Body of pancreas (tissue), 4 donors: ENCODE data around the gene TCF7L1.

ENCODE experiments used
- POLR2A ChIP-seq, 3 donors: fragments of 450-650 bp; IDR thresholded peaks; one replicate each; pipeline ENCODE4 v1.6.1; 2016; ENCODE audit warnings: antibody characterized with exemption in 3 of 3, mild to moderate bottlenecking in 2 of 3
- TF ChIP-seq, protein P1 (sequence below), 7 experiments: fragments of 450-650 bp in 4 of 7; fragments of 200-600 bp in 3 of 7; sonication (generic) in 3 of 7; IDR thresholded peaks; one replicate each; pipeline ENCODE4 v1.5.1; 2016 to 2019; ENCODE audit warnings: antibody characterized with exemption in 7 of 7

DNA sequence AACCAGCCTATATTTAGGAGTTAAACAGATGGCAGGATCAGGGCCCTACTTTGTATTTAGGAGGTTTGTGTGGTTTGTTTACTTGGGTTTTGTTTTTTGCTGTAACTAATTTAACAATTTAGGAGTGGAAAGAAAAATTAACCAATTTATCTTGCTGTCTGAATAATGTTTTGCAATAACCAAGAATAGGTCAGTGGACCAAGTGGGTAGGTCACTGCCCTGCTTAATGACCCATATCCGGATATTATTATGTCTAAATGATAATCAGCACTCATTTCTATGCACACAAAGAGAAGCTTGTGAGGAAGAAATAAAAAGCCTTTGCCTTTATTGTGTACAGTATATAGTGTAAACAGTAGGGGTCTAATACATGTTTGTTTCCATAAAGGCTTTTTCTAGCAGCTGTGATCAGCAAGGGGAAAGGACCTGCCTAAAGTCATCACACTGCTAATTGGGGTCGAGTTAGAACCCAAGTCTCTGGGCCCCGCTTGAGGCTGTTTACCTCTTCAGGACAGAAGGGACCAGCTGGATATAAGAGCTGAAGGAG, 118.0 kb downstream of the TCF7L1 start:
- TF ChIP-seq, protein P1, sequence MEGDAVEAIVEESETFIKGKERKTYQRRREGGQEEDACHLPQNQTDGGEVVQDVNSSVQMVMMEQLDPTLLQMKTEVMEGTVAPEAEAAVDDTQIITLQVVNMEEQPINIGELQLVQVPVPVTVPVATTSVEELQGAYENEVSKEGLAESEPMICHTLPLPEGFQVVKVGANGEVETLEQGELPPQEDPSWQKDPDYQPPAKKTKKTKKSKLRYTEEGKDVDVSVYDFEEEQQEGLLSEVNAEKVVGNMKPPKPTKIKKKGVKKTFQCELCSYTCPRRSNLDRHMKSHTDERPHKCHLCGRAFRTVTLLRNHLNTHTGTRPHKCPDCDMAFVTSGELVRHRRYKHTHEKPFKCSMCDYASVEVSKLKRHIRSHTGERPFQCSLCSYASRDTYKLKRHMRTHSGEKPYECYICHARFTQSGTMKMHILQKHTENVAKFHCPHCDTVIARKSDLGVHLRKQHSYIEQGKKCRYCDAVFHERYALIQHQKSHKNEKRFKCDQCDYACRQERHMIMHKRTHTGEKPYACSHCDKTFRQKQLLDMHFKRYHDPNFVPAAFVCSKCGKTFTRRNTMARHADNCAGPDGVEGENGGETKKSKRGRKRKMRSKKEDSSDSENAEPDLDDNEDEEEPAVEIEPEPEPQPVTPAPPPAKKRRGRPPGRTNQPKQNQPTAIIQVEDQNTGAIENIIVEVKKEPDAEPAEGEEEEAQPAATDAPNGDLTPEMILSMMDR (IDR thresholded peaks at IDR 0.05): no peak
- no peak for TF ChIP-seq POLR2A (IDR thresholded peaks at IDR 0.05)
